MM.1S (cell line): ENCODE measurements around the gene AUTS2.

Experiments
- DNase-seq: peaks from one replicate; pipeline ENCODE4 v3.0.0-alpha.2; 2015
- H2AFZ ChIP-seq: fragments of 300-600 bp; sonication (generic); 2 replicates; pipeline ENCODE4 v1.6.0; 2016; ENCODE audit warnings: antibody characterized with exemption, low read length
- H3F3A ChIP-seq: fragments of 300-600 bp; sonication (generic); 2 replicates; pipeline ENCODE4 v1.6.1; 2016; ENCODE audit warnings: mild to moderate bottlenecking, antibody characterized with exemption, low read length, moderate library complexity, mixed read lengths; ENCODE audit not compliant: insufficient read depth
- H3K27ac ChIP-seq: fragments of 300-600 bp; sonication (generic); 2 replicates; pipeline ENCODE4 v1.5.1; 2016; ENCODE audit warnings: mild to moderate bottlenecking, low read length
- H3K27me3 ChIP-seq: fragments of 300-600 bp; sonication (generic); replicated peaks from 2 replicates; pipeline ENCODE4 v1.6.0; 2016; ENCODE audit warnings: low read length; ENCODE audit not compliant: insufficient read depth
- H3K36me3 ChIP-seq: fragments of 300-600 bp; sonication (generic); replicated peaks from 2 replicates; pipeline ENCODE4 v1.6.1; 2016; ENCODE audit warnings: mild to moderate bottlenecking, low read length, mixed read lengths; ENCODE audit not compliant: insufficient read depth
- H3K4me1 ChIP-seq: fragments of 300-600 bp; sonication (generic); 2 replicates; pipeline ENCODE4 v1.6.1; 2016; ENCODE audit warnings: low read length, mixed read lengths
- H3K4me2 ChIP-seq: fragments of 300-600 bp; sonication (generic); 2 replicates; pipeline ENCODE4 v1.6.0; 2016; ENCODE audit warnings: low read depth, low read length
- H3K4me3 ChIP-seq: fragments of 300-600 bp; sonication (generic); 2 replicates; pipeline ENCODE4 v1.5.1; 2016; ENCODE audit warnings: low read length, mixed read lengths
- H3K79me2 ChIP-seq: fragments of 300-600 bp; sonication (generic); 2 replicates; pipeline ENCODE4 v1.6.1; 2016; ENCODE audit warnings: mixed run types, low read length, mixed read lengths
- H3K9ac ChIP-seq: fragments of 300-600 bp; sonication (generic); 2 replicates; pipeline ENCODE4 v1.6.1; 2016; ENCODE audit warnings: low read length, mixed read lengths
- H3K9me2 ChIP-seq: fragments of 300-600 bp; sonication (generic); replicated peaks from 2 replicates; pipeline ENCODE4 v1.6.1; 2016; ENCODE audit warnings: mild to moderate bottlenecking, low read length, mixed read lengths; ENCODE audit not compliant: insufficient read depth
- H3K9me3 ChIP-seq: fragments of 300-600 bp; sonication (generic); replicated peaks from 2 replicates; pipeline ENCODE4 v1.6.1; 2016; ENCODE audit warnings: mild to moderate bottlenecking, low read length, mixed read lengths; ENCODE audit not compliant: insufficient read depth
- H4K20me1 ChIP-seq: fragments of 300-600 bp; sonication (generic); 2 replicates; pipeline ENCODE4 v1.6.1; 2016; ENCODE audit warnings: mild to moderate bottlenecking, low read length, moderate library complexity, mixed read lengths; ENCODE audit not compliant: insufficient read depth
- CTCF ChIP-seq: fragments of 300-600 bp; sonication (generic); IDR thresholded peaks from 2 replicates; pipeline ENCODE4 v1.5.1; 2016; ENCODE audit warnings: antibody characterized with exemption, low read length, mixed read lengths
- EZH2 ChIP-seq: fragments of 300-600 bp; sonication (generic); optimal IDR thresholded peaks from 2 replicates; pipeline ENCODE3; 2017; ENCODE audit warnings: low read depth, mild to moderate bottlenecking, antibody characterized with exemption, low read length, mixed read lengths
- EZH2phosphoT487 ChIP-seq: fragments of 300-600 bp; sonication (generic); IDR thresholded peaks from 2 replicates; pipeline ENCODE4 v1.6.1; 2018; ENCODE audit warnings: antibody characterized with exemption, low read length

Gene AUTS2

GRCh38 chr7:70721500-70721899, 1123.2 kb downstream of the AUTS2 start:
- no peaks in the 10 kb centered on the region for H3K4me1 ChIP-seq
- H3K79me2 ChIP-seq: peaks cover 97% of the 10 kb centered on the region

GRCh38 chr7:70723339-70723738, 1125.1 kb downstream of the AUTS2 start:
- Histone ChIP-seq H3F3A (no peaks in the 10 kb centered on the region), H3K9me2 (no peaks in the 10 kb centered on the region), H3K79me2 (peaks cover 96% of the 10 kb centered on the region), H3K4me3 (no peak overlapping the region), H3K4me2 (no peak overlapping the region), H4K20me1 (no peaks in the 10 kb centered on the region), H3K9ac (no peak overlapping the region), H3K27me3 (no peaks in the 10 kb centered on the region), H3K9me3 (no peaks in the 10 kb centered on the region), H2AFZ (no peak overlapping the region), H3K27ac (no peak overlapping the region), H3K4me1 (no peaks in the 10 kb centered on the region), H3K36me3 (0 out of 2 replicates have a peak, but pooled peaks cover 3% of the 10 kb centered on the region)
- no peak for TF ChIP-seq EZH2phosphoT487
- DNase-seq: no peak

More at GRCh38 chr7:70721500-70721899, 1123.2 kb downstream of the AUTS2 start:
- Histone ChIP-seq H3K9ac (no peak overlapping the region), H4K20me1 (no peaks in the 10 kb centered on the region), H3K36me3 (0 out of 2 replicates have a peak, but pooled peaks cover 3% of the 10 kb centered on the region), H3F3A (no peaks in the 10 kb centered on the region), H3K9me3 (no peaks in the 10 kb centered on the region), H3K4me2 (no peak overlapping the region), H3K4me3 (no peak overlapping the region), H3K27me3 (no peaks in the 10 kb centered on the region), H3K9me2 (no peaks in the 10 kb centered on the region), H3K27ac (no peak overlapping the region), H2AFZ (no peak overlapping the region)
- TF ChIP-seq CTCF: no peak
- TF ChIP-seq EZH2phosphoT487: no peak
- no peak for TF ChIP-seq EZH2
- DNase-seq: no peak

GRCh38 chr7:70725448-70725847, 1127.2 kb downstream of the AUTS2 start:
- no peaks in the 10 kb centered on the region for H3F3A ChIP-seq
- H3K9me3 ChIP-seq: no peaks in the 10 kb centered on the region
- no peak overlapping the region for H2AFZ ChIP-seq
- H3K4me2 ChIP-seq: no peak overlapping the region
- H3K9me2 ChIP-seq: no peaks in the 10 kb centered on the region
- 0 out of 2 replicates have a peak, but pooled peaks cover 3% of the 10 kb centered on the region for H3K36me3 ChIP-seq
- DNase-seq: no peak
- TF ChIP-seq EZH2: no peak
- no peak for TF ChIP-seq CTCF
- no peak for TF ChIP-seq EZH2phosphoT487
- no peak overlapping the region for H3K27ac ChIP-seq
- H3K79me2 ChIP-seq: peaks cover 96% of the 10 kb centered on the region
- no peaks in the 10 kb centered on the region for H4K20me1 ChIP-seq
- no peak overlapping the region for H3K4me3 ChIP-seq
- no peak overlapping the region for H3K9ac ChIP-seq
- H3K4me1 ChIP-seq: no peaks in the 10 kb centered on the region
- H3K27me3 ChIP-seq: no peaks in the 10 kb centered on the region

- DNase-seq: no peak
- Histone ChIP-seq H3K36me3 (0 out of 2 replicates have a peak, but pooled peaks cover 3% of the 10 kb centered on the region), H3K4me1 (no peaks in the 10 kb centered on the region), H3K4me2 (no peak overlapping the region), H2AFZ (no peak overlapping the region), H3K27ac (no peak overlapping the region), H3K9ac (no peak overlapping the region), H3K9me3 (no peaks in the 10 kb centered on the region), H3K4me3 (no peak overlapping the region), H4K20me1 (no peaks in the 10 kb centered on the region), H3K27me3 (no peaks in the 10 kb centered on the region), H3K79me2 (peaks cover 97% of the 10 kb centered on the region), H3K9me2 (no peaks in the 10 kb centered on the region), H3F3A (no peaks in the 10 kb centered on the region)
- no peak for TF ChIP-seq CTCF
- no peak for TF ChIP-seq EZH2
- TF ChIP-seq EZH2phosphoT487: no peak
These were observed 1128.0 kb downstream of the AUTS2 start for GRCh38 chr7:70726294-70726693.
